Measurements from ENCODE around the gene XKR3.
A peak's percentile ranks its signal among the peaks of the same experiment; 100 is the strongest.
"Not testable (repeated sequence)": the region's sequence is repeated elsewhere in the genome, so short reads cannot be mapped to it uniquely, and the experiment has no call there.

The XKR3 gene

DNA sequence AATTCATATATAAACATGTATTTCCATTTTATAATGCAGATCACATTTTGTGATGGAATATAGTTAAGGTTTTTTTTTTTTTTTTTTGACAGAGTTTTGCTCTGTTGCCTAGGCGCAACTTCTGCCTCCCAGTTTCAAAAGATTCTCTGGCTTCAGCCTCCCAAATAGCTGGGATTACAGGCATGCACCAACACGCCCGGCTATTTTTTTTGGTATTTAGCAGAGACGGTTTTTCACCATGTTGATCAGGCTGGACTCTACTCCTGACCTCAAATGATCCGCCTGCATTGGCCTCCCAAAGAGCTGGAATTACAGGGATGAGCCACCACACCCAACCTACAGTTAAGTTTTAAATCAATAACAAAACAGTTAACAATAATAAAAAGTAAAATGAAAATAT, 18.8 kb downstream of the XKR3 start:
- DNase-seq (ENCODE audit: low spot score) = no peak

DNA sequence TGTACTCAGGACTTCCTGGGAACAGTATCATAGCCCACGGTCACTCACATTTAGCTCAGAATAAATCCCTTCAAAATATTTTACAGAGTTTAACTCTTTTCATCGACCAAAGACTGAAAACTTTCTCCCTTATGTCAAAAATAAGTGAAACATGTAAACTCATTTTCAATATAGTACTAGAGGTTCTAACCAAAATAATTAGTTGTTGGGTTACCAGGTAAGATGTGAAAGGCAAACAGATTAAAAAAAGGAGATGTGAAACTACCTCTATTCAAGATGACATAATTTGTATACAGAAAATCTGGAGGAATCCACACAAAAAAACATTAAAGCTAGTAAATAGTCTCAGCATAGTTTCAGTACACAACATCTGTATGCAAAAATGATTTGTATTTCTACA, 20.3 kb downstream of the XKR3 start:
- no peak for DNase-seq (ENCODE audit: low spot score)

DNA sequence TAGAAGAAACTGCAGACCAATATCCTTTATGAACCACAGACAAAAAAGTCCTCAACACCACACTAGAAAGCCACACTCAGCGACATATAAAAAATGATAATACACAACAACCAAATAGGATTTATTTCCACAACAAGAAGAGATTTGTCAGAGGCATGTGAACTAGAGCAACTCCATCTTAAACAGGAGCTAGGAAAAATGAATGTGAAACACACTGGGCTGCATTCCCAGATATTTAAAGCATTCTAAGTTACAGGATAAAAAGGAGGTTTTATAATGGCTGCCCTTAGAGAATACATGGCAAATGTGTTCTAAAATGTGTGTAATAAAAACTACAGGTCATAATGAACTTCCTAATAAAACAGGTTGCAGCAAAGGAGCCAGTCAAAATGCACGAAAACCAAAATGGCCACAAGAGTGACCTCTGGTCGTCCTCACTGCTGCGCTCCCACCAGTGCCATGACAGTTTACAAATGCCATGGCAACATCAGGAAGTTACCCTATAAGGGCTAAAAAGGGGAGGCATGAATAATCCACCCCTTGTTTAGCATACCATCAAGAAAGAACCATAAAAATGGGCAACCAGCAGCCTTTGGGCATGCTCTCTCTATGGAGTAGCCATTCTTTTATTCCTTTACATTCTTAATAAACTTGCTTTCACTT, 21.8 kb downstream of the XKR3 start:
- no peak for DNase-seq (ENCODE audit: low spot score)

DNA sequence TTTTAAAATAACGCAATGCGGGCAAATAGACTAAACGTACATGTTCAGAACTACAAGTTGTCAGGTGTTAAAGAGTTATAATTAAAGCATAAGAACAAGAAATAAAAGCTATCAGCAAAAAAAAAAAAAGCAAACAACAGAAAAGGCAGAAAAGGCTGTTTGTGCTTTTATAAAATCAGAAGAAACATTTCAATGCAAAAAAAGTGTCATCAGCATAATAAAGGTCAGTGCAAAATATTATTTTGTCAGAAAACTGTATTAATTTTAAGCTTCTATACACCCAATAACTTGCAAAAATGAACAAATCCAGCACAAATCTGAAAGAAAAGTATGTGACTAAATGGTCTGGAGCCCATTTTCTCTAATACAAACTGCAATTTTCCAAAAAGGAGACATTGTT, 23.6 kb downstream of the XKR3 start:
- DNase-seq (ENCODE audit: low spot score) = no peak

DNA sequence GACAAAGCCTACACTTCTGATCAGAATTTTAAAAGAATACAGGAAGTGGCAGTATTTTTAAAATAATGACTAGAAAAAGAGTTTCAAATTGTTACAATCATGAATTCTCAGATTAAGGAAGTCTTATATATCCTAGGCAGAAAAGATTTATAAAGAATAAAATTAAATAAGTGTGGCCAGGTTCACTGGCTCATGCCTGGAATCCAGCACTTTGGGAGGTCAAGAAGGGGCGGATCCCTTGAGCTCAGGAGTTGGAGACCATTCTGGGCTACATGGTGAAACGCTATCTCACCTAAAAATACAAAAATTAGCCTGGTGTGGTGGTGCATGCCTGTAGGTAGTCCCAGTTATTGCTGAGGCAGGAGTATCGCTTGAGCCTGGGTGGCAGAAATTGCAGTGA, 24.1 kb downstream of the XKR3 start:
- no peak for DNase-seq (ENCODE audit: low spot score)

DNA sequence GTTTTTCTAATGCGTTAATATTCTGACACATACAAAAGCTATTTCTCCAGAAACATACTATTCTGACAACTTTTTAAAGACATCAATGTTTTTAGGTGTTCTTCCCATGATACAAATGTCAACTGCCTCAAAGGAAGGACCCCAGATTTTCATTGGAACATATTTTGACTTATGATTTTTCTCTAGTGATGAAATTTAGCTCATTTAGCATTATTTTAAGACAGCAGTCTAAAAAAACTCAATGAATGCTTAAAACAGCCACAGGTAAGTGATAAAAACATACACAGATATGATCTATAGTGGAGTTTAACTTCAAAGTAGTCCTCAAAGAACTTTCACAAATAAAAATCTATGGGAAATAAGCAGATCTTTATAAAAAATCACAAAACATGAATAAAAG, 24.9 kb downstream of the XKR3 start:
- DNase-seq (ENCODE audit: low spot score) = no peak

DNA sequence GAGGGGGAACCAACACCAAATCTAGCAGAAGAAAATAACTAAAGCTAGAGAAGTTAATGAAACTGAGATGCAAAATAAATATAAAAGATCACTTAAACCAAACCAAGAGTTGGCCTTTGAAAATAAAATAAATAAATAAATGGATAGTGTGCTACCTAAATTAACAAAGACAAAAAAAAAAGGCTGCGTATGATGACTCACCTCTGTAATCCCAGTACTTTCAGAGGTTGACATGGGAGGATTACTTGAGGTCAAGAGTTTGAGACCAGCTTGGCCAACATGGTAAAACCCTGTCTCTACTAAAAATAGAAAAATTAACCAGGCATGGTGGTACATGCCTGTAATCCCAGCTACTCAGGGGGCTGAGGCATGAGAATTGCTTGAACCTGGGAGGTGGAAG, 29.7 kb downstream of the XKR3 start:
- not testable (repeated sequence) for DNase-seq (ENCODE audit: low spot score)

DNA sequence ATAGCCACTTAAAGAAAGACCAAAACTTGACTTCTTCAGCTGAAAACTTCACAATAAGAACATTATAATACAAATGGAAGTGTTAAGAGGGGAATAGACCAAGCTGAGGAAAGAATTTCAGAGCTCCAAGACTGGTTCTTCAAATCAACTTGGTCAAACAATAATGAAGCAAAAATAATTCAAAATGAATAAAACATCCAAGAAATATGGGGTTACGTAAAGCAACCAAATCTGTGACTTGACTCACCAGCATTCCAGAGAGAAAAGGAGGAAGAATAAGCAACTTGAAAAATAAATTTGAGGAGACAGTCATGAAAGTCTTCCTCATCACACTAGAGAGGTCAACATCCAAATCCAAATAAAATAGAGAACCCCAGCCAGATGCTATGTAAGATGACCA, 31.4 kb downstream of the XKR3 start:
- no peak for DNase-seq (ENCODE audit: low spot score)

DNA sequence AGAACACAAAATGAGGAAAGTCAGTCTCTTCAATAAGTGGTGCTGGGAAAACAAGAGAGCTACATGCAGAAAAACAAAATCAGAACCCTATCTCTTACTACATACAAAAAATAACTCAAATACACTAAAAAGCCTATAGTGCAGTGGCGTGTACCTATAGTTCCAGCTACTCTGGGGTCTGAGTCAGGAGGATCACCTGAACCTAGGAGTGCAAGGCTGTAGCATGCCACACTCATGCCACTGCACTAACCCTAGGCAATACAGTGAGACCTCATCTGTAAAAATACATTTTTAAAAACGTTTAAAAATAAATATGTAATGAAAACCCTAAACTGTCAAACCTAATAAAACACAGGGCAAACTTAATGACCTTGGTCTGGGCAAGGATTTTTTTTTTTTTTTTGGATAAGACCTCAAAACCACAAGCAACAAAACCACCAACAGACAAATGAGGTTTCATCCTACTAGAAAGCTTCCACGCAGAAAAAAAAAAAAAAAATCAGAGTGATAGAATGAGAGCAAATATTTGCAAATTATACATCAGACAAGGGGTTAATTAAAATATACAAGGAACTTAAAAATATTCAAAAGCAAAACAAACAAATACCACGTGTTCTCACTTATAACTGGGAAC, 35.2 kb downstream of the XKR3 start:
- DNase-seq (ENCODE audit: low spot score) = no peak

DNA sequence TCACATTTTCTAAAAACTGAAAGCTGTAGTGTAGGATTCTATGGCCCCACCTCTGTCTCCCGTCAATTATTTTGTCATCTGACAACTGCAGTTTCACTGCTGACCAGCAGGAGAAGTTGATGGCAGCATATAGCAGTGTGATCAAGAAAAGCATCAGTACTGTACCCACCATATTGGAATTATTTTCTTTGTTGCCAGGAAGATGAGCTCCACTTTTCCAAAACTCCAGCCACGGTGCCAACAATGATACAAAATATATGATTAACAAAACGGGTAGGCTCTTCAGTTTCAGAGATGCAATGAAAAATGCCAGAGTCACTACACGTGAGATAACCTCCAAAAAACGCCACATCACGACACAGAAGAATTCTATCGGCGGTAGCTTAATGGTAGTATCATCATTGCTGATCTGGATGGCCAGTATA, 41.3 kb downstream of the XKR3 start:
- peak; percentile 6 for DNase-seq (ENCODE audit: low spot score)

DNA sequence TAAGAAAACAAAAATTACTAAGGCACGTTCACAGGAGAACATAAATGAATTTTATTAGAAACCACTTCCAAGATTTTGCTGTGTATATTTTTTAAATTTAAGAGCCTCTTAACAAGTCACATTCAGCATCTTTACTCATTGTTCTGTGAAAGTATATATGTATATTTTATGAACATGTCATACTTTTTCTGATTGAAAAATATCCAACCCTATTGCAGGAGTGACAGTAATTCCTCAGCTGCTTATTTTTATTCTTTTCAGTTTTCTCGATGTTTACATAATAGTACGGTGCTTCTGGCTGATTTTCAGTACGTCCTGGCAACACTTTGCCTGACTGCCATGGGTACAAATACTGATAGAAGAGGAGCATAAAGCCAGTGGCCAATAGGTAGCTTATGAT, 41.8 kb downstream of the XKR3 start:
- no peak for DNase-seq (ENCODE audit: low spot score)

DNA sequence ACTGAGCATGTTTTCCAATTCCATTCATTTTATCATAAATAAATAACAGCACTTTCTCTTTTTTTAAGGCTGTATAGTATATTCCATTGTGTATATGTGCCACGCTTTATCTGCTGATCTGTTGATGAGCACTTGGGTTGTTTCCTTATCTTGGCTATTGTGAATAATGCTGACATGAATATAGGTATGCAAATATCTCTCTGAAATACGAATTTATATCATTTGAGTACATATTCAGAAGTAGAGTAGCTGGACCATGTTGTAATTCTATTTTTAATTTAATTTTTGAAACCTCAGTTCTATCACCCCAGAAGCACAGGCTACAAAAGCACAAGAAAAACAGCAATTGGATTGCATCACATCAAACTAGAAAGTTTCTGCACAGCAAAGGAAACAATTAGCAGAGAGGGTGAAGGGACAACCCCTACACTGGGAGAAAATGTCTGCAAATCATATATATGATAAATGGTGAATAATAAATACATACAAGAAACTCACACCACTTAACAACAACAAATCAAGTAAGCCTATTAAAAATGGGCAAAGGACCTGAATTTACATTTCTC, 43.4 kb downstream of the XKR3 start:
- no peak for DNase-seq (ENCODE audit: low spot score)

DNA sequence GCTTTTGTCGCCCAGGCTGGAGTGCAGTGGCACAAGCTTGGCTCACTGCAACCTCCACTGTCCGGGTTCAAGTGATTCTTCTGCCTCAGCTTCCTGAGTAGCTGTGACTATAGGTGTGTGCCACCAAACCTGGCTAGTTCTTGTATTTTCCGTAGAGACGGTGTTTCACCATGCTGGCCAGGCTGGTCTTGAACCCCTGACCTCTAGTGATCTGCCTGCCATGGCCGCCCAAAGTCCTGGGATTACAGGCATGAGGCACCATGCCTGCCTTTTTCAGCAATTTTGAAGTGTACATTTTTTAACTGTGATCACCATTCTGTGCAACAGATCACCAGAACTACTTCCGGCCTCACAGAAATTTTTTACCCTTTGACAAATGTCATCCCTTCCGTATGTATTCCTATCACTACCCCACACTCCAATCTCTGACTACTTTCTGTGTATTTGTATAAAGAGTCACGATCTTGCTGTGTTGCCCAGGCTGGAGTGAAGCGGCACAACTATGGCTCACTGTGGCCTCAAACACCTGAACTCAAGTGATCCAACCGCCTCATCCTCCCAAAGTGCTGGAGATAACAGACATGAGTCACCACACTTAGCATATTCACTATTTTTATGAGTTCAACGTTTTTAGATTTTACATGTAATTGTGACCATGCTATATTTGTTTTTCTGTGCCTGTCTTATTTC, 44.0 kb downstream of the XKR3 start:
- DNase-seq (ENCODE audit: low spot score) = no peak

DNA sequence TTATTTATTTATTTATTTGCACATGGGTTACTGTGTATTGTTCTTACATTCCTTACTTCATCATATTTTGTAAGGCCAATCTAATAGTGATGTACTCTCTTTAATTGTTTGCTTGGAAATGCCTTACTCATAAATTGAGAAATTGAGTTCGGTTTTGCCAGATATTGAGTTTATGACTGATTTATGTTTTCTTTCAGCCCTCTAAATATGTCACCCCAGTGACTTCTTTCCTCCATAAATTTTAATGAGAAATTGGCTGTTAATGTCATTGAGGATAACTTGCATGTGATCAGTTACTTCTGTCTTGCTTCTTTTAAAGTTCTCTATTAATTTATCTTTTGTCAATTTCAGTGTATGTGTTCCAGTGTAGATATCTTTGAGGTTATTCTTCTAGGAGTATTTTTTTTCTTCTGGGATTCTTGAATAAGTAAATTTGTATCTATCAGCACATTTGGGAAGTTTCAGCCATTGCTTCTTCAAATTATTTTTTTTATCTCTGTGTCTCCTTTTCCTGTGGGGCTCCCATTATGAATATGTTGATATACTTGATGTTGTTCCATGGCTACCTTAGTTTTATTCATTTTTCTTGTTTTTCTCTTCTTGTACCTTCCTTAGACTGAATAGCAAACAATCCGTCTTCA, 47.8 kb downstream of the XKR3 start:
- no peak for DNase-seq (ENCODE audit: low spot score)

DNA sequence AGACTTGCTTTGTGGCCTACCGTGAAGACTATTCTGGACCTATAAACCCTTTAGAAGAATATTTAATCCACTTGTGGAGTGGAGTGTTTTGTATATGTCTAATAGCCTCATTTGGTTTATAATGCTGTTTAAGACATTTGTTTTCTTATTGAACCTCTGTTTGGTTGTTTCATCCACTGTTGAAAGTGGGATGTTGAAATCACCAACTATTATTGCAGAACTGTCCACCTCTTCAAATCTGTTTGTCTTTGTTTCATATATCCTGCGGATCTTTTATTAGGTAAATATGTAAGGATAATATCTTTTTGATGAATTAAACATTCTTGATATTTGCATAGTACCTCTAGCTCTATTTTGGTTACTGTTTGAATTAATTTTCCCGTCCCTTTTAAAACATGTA, 49.1 kb downstream of the XKR3 start:
- no peak for DNase-seq (ENCODE audit: low spot score)

DNA sequence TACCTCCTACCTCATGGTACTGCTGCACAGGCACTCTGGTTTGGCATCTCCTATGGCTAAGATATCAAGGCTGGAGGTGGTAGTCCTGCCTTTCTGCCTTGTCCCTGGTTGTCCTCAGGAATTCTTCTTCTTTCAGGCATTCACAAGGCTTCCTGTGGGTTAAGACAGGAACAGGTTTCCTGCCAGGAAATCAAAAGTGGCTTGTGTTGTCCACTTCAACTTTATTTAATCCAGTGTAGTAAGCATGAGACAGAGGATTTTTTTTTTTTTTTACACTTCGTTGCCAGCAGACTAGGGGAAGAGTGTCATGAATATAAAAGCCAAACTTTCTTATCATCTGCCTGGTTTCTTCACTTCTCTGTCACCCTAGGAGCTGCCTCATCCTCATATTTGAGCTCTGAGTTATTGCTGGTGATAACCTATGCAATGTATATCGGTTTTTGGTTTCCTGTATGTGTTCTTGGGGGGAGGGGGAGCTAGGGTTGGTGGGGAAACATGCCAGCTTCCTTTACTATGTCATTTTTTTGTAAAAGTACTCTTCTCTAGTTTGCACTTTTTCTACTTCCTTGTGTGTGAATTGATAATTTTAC, 50.2 kb downstream of the XKR3 start:
- no peak for DNase-seq (ENCODE audit: low spot score)

DNA sequence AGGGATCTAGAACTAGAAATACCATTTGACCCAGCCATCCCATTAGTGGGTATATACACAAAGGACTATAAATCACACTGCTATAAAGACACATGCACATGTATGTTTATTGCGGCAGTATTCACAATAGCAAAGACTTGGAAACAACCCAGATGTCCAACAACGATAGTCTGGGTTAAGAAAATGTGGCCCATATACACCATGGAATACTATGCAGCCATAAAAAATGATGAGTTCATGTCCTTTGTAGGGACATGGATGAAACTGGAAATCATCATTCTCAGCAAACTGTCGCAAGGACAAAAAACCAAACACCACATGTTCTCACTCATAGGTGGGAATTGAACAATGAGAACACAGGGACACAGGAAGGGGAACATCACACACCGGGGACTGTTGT, 53.6 kb downstream of the XKR3 start:
- not testable (repeated sequence) for DNase-seq (ENCODE audit: low spot score)

DNA sequence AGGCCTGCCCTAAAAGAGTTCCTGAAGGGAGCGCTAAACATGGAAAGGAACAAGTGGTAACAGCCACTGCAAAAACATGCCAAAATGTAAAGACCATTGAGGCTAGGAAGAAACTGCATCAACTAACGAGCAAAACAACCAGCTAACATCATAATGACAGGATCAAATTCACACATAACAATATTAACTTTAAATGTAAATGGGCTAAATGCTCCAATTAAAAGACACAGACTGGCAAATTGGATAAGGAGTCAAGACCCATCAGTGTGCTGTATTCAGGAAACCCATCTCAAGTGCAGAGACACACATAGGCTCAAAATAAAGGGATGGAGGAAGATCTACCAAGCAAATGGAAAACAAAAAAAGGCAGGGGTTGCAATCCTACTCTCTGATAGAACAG, 57.3 kb downstream of the XKR3 start:
- not testable (repeated sequence) for DNase-seq (ENCODE audit: low spot score)

DNA sequence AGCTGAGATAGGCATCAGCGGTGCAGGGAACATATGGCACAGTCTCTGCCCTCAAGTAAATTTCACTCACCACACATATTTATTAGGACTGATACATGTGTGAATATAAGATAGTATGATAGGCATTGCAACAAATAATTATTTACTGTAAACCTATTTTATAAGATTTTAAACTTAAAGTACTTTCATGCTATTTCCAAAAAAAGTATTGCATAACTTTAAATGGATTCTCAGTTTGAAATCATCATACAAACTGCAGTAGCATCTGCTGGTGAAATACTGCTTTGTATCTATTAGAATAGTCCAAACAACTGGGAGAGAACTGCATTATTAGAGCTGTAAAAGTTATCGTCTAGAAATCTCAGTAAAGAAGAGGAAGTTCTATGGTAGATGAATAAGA, 63.0 kb downstream of the XKR3 start:
- not testable (repeated sequence) for DNase-seq (ENCODE audit: low spot score)

DNA sequence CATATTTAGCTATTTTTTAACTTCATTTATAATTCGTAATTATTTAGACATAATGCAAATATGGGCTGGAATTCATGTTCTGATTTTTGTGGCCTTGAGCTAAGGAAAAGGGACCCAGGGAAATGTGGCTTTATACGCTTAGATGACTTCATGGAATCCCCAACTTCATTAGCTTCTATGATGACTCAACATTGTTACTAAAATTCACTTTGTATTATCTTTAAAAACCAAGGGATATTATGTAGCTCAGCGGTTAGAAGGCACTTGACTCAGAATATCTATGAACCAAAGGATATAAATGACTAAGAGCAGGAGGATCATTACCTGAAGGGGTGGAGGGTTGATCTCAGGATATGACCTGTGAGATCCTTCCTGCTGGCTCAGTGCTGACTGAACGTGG, 64.8 kb downstream of the XKR3 start:
- not testable (repeated sequence) for DNase-seq (ENCODE audit: low spot score)

DNA sequence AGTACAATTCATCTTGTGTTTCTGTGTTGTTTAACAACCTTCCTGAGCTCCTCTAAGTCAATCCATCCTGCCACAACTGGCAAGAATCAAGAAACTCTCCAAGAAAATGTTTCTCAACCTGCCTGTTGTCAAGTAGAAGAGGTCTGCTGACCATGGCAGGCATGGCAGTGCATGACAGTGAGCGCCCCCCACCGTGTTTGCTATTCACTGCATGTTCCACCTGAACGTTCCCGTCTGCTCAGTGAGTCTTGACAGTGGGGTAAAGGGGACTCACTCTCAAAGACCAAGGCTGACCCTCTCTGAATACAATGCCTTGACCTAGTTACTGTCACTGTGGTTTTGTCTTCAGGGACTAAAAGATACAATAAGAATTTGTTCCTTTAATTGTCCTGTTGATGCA, 75.9 kb downstream of the XKR3 start:
- not testable (repeated sequence) for DNase-seq (ENCODE audit: low spot score)
